GM18507 (cell line): ENCODE data around the gene SIPA1L3.

ENCODE experiments used
- DNase-seq: peaks from one replicate; pipeline ENCODE4 v3.0.0; 2011; ENCODE audit warnings: low read depth; ENCODE audit not compliant: insufficient read length; ENCODE audit errors: extremely low spot score
- FAIRE-seq: peaks from 2 replicates; lab custom pipeline; 2011; peaks lifted over from hg19 to GRCh38; lab: Jason Lieb, UNC

Gene SIPA1L3

DNA sequence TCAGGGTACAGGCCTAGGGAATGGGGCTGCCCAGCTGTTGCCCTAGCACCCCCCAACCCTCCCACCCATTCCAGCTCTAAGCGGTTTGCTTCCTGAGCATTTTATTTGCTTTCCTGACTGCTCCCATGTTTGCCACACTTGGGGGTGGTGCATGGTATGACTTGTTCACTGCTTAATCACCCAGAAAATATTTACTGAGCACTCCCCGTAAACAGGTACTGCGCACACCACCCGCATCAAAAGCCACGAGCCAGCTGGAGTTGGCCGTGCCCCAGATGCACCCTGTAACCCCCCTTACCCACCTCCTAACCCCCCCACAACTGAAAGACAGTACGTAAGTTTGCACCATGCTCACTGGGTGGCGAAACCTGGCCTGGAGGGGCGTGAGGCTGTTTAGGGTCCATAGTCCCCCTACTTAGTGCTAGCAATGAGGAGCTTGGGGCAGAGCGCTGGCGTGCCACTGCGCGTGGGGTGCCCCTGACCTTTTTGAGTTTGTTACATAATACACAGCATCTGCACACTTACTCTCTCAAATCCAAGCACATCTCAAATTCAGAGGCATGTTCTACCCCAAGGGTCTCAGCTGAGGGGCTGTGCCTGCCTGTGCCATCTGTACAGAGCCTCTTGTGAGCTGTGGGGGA is 287.2 kb downstream of the SIPA1L3 start:
- FAIRE-seq = no peak
- no peak for DNase-seq

DNA sequence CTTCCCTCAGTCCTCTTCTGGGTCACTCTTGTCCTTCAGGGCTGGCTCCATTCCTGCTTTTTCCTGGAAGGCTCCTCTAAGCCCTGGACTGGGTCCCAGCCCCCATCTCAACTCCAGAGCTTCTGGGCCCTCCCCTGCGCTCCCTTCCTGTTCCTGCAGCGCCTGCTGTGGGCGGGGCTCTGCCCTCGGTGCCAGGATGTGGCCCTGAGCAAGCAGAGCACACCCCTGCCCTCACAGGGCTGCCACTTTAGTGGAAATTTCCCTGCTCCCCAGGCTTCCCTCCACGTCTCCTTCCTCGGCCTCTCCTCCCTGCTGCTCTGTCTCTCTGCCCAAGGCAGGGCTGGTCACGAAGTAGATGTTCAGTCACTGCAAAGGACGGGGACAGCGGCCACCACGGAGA is 288.2 kb downstream of the SIPA1L3 start:
- DNase-seq (no peak), FAIRE-seq (no peak)

DNA sequence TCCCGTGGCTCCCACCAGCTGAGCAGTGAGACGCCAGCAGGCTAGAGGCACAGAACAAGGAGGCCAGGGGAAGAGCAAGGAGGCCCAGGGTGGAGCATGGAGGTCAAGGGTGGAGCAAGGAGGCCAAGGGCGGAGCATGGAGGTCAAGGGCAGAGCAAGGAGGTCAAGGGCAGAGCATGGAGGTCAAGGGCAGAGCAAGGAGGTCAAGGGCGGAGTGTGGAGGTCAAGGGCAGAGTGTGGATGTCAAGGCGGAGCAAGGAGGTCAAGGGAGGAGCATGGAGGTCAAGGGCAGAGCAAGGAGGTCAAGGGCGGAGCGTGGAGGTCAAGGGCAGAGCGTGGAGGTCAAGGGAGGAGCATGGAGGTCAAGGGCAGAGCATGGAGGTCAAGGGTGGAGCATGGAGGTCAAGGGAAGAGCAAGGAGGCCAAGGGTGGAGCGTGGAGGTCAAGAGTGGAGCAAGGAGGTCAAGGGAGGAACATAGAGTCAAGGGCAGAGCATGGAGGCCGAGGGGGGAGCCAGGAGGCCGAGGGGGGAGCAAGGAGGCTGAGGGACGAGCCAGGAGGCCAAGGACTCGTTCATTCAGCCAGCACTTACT is 289.3 kb downstream of the SIPA1L3 start:
- FAIRE-seq (no peak), DNase-seq (no peak)

DNA sequence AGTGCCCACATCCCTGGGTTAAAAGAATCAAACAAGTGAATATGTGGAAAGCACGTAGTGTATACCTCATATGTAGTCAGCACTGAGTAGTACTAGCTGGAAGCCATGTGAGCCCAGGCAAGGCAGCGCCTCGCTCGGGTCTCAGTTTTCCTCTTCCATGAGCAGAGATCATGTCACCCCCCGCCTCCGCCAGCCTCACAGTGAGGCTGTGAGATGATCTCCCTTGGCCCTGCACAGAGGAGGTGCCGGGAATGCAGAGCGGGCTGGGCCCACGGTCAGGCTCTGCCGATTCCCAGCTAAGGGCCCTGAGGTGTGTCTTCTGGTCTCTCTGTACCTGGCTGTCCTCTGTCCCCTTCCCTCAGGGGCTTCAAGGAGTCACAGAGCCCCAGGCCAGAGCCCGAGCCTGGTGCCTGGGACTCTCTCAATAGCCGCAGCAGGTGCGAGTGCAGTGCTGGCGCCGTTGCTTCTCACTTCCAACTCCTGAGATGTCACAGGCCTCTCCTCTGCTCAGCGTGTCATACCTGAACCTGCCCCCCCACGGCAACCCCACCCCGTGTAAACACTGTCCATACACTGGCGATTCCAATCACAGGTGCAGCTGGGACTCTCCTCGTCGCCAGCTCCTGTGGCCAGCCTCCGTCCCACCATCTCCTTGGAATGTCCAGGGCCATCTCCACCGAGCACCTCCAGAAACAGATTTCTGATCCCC is 290.1 kb downstream of the SIPA1L3 start:
- no peak for DNase-seq
- no peak for FAIRE-seq

DNA sequence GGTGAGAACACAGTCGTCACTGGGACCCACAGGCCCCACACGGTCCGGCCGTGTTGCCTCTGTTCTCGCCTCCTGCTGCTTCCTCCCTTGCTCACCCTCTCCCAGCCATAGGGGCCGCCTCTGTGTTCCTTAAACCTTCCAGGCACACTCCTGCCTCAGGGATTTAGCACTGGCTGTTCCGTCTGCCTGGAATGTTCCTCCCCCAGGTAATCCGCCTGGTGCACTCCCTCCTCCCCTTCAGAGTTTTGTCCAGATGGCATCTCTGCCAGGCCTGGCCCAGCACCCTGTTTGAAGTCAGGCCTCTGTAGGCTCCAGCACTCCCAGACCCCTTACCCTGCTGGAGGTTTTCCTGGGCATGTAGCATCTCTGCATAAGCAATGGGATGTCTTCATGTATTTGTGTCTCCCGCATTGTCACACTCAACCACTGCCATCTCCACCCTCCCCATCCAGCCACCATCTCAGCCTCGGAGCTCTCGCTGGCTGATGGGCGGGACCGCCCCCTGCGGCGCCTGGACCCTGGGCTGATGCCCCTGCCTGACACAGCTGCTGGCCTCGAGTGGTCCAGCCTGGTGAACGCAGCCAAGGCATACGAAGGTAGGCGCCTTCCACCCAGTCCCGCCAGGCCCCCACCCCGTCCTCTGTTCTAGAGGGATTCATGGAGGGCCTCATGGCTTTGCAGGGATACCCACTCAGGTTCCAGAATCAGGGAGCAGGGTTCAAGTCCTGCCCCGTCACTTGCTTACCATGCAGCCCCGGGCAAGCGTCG is 291.1 kb downstream of the SIPA1L3 start:
- DNase-seq (no peak), FAIRE-seq (no peak)

DNA sequence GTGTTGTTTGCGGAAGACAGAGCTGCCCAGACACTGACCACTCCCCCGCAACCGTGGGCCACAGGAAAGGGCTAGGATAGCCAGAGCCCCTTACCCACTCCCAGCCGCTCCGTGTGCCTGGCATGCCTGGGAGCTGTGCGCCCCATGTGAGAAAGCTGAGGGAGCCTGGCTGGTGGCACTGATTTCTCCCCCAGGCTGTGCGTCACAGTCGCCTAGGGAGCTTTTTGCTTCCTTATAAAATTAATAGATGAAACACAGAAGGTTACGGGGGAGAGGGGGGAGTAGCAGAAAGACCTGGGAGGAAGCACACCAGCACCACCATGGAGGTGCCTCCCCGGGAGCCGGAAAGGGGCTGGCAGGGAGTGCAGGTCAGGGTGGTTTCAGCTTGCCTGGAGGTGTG is 292.3 kb downstream of the SIPA1L3 start:
- DNase-seq (no peak), FAIRE-seq (no peak)

DNA sequence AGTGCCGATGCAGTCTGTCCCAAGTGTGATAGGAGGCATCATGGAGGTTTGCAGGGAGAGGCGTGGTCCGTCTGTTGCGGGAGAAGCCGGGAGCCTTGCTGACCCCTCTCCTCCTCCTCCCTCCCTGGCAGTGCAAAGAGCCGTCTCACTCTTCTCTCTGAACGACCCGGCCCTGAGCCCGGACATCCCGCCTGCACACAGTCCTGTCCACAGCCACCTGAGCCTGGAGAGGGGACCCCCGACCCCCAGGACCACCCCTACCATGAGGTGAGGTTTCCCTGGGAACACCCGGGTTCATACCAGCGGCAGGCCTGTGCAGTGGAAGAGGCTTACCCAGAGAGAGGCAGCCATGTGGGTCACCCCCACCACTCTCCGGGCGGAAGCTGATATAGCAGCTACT is 294.7 kb downstream of the SIPA1L3 start:
- FAIRE-seq = no peak

DNA sequence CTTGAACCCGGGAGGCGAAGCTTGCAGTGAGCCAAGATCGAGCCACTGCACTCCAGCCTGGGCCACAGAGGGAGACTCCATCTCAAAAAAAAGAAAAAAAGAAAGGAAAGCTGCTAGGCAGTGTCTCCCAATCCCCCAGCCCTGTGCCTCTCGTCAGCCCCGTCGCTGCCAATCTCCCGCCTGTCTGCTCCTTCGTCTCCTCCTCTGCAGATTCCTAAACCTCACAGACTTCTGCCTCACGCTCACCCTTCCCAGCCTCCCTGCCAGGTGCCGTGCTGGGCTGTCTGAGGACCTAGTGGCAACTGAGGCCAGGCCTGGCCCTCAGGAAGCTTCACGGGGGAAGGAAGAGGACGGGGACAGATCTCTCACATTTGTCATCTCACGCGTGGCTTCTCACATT is 295.5 kb downstream of the SIPA1L3 start:
- DNase-seq = no peak
- FAIRE-seq = no peak

More for the DNA sequence above, 294.7 kb downstream of the SIPA1L3 start:
- DNase-seq = no peak

DNA sequence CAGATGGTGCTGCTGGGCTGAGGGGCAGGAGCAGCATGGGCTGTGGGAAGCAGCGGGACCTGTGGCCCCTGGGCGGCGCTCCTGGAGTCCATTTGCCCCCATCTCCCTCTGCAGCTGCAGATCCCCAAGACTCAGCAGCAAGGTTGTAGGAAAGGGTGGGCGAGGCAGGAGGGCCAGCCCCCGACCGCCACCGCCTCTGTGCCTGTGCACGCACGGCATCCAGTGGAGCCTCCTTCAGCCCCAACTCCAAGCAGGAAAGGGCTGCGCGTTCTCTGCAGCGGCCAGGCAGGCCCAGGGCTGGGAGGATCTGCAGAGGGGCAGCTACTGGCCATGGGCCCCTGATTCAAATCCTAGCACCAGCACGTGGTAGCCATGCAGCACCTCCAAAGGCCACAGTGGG is 296.2 kb downstream of the SIPA1L3 start:
- FAIRE-seq = no peak
- no peak for DNase-seq

DNA sequence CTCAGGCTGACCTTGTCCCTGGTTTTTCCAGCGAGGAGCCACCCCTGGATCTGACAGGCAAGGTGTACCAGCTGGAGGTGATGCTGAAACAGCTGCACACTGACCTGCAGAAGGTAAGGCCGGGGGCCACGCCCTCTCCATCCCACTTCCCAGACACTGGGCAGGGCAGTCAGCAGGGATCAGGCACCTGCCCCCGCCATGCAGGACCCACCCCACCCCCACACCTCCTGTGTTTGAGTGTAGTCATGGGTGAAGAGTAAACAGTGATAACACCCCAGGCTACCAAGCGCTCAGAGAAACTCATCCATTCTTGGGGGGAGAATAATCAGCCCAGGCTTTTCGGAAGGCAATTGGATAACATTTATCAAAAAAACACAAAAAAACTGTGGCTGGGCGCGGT is 297.1 kb downstream of the SIPA1L3 start:
- no peak for DNase-seq
- FAIRE-seq = no peak

DNA sequence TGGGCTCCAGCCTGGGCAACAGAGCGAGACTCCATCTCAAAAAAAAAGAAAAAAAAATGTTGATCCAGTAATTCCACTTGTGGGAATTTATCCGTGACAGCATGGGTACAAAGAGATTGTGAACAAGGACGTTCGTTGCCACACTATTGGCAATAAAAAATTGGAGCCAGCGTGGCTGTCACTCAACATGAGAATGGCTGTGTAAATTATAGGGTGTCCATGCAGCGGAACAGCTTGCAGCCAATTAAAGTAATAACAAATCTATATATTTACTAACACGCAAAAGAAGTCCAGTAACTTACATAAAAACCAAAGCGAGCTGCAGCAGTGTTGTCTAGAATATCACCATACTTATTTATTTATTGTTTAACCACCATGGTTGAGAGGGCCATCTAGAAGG is 297.7 kb downstream of the SIPA1L3 start:
- FAIRE-seq = no peak
- no peak for DNase-seq

DNA sequence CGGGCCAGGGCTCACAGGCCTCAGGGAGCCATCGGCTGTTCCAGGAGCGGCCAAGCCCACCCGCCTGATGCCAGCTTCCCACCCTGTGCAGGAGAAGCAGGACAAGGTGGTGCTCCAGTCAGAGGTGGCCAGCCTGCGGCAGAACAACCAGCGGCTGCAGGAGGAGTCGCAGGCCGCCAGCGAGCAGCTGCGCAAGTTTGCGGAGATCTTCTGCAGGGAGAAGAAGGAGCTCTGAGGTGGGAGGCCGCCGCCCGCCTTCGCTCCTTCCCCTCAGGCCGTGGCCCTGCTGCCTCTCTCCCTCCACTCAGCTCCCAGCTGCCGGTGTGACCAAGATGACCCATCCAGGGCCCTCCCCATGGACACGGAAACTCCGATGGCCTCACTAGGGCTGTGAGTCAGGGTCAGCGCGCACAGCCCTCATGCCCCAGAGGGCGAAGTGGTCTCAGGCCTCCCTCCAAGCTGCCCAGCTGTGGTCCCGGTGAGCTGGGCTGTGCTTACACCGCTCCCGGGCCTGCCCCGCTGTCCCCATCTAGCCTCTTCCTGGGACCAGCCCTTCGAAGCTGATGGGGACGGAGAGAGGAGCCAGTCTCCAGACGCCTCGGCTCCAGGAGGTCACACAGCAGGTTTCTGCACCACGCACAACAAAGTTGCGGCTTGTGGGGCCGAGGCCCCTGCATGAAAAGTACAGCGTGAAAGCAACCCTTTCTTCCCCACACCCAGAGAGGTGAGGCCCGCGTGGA is 299.2 kb downstream of the SIPA1L3 start:
- no peak for FAIRE-seq
- no peak for DNase-seq

DNA sequence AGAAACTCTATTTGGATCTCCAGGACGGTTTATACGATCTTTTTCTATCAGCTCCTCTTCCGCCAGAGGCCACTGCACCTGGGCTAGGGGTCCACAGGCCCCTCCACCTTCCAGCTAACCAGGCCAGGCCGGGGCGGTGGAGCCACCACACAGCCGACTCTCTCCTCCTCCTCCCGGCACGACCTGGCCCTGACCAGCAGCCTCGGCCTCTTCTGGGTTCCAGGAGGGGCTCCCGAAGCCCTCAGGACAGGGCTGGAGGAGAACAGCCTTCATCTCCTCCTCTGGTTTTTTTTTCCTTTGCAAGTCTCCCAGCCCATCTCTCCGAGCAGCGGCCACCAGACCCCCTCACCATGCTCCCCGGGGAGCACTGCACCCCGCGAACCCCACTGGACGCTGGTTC is 299.9 kb downstream of the SIPA1L3 start:
- FAIRE-seq (no peak), DNase-seq (no peak)

DNA sequence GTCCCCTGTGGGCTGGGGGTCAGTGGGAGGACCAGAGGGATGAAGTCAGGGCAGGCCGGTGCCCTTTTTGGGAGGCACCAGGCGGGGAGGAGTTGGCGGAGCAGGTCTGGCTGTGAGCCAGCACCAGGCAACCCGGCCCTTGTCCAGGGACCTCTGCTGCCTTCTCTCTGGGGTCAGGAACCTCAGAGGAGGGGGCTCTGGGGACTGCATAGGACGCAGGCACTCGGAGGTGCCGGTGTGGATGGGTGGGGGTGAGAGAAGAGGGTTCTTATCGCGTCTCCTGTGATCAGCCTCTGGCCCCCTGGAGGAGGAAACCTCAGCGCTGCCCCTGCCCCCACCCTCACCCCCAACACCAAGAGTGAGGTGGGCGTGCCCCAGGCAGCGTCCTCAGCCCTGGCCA is 300.5 kb downstream of the SIPA1L3 start:
- FAIRE-seq (no peak), DNase-seq (no peak)

DNA sequence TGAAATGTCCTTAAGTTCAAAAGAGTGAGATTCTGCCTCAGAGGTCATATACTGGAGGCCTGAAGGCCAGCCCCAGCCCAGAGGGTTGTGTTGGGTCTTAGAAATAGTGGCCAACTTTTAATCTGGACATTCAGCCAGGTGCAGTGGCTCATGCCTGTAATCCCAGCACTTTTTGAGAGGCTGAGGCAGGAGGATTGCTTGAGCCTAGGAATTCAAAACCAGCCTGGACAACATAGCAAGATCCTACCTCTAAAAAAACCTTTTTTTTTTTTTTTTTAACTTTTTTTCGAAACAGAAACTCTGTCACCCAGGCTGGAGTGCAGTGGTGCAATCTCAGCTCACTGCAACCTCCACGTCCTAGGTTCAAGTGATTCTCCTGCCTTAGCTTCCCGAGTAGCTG is 301.6 kb downstream of the SIPA1L3 start:
- DNase-seq (no peak), FAIRE-seq (no peak)

DNA sequence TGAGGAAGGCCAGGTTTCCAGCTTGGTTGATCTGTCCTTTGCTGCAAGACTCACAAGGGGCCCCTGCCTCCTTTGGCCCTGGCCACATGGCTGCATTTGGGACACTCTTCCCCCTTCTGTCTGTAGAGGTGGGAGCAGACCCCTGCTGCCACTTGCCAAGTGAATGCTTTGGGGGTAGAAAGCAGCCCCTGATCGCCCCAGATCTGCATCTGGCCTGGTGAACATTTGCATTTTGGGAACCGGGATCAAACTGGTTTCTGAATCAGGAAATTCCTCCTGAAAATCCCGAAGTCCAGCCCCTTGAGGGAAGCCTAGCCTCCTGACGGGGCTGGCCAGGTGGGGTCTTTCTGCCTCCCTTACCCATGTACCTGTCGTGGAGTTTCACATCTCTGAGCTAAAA is 302.1 kb downstream of the SIPA1L3 start:
- no peak for DNase-seq
- no peak for FAIRE-seq

DNA sequence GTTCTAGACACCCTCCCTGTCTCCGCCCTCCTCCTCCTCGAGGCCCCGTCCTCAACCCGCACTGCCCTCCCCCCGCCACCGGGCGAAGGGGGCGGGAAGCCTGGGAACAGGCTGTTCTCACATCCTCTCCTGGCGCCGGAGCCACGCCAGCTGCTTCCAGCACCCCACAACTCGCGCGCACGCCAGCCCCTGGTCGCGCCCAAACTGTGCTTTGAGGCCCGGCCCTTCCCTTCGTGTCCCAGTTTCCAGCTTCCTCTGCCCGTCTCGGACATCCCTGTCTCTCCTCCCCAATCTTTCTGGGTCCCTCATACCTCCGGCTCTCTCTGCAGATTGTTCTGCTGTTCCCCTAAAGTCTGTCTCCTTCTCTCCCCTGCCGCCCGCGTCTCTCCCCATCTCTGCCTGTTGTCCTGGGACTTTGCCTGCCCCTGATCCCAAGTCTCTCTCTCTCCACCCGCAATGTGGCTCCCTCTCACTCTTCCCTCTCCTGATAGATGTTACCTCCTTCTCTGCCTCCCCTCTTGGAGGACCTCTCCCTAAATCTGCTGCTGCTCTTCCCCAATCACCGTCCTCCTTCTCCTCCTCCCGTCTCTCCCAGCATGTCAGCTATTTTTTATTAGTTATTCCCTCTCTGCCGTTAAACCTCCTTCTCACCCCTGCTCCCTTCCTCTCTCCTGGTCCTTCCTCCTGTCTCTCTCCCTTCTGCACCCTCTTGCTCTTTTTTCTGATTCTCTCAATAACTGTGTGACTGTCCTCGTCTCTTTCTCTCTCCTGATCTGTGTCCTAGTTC is 302.9 kb downstream of the SIPA1L3 start:
- FAIRE-seq = no peak
- DNase-seq = no peak

DNA sequence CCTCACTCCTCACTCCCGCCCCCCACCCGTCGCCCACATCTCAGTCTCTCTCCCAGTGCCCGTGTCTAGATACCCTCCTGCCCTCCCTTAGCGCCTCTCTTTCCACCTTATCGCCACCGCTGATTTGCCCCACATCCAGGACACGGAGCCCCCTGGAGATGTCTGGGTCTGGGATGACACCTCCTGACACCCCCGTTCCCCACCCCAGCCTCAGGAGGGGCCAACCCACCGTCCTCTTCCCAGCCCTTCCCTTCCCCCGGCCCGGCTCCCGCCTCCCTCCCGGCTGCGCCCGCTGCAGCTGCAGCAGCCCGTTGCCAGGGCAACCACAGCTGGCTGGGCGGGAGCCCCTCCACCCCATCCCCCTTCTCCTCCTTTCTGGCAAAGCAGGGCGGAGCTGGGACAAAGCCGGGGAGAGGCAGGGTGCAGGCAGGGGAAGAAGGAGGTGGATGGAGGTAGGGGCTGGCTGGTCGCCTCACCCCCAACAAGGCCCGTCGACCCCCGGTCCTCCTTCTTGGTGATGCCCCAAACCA is 303.5 kb downstream of the SIPA1L3 start:
- FAIRE-seq (no peak), DNase-seq (no peak)

DNA sequence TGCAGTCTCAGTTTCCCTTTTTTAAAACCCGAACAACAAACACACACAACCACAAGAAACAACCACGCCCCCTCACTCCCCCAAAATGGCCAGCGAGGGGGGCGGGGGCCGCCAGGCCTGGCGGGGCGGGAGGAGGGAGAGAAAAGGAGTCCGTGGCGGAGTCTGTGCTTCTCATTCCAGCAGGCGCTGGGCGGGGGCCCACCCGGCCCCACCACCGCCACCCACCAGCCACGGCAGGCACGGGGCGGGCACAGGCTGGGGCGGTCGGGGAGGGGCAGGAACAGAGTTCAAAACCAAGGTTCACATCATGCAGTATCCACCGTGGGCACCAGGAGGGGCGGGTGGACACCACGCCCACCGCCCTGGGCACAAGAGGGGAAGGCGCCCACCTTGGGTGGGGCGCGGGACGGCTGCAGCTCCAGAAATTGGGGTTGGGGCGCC is 304.2 kb downstream of the SIPA1L3 start:
- DNase-seq (no peak), FAIRE-seq (no peak)
